Esophagus muscularis mucosa (tissue), 4 donors: ENCODE data around the gene GTF2F2.

ENCODE experiments used
- EP300 ChIP-seq: sonication (generic); formaldehyde crosslinking; IDR thresholded peaks from one replicate; pipeline ENCODE4 v1.6.1; 2017; ENCODE audit warnings: antibody characterized with exemption
- POLR2A ChIP-seq: fragments of 450-650 bp; IDR thresholded peaks from one replicate; pipeline ENCODE4 v1.6.1; 2017; ENCODE audit warnings: antibody characterized with exemption, moderate library complexity, mild to moderate bottlenecking, low read depth
- POLR2AphosphoS5 ChIP-seq, 2 donors: sonication (generic); formaldehyde crosslinking; IDR thresholded peaks; one replicate each; pipeline ENCODE4 v1.6.1; 2017; ENCODE audit warnings: antibody characterized with exemption in 2 of 2
- TF ChIP-seq, protein P1 (sequence below), 3 experiments: fragments of 200-600 bp in 2 of 3; fragments of 450-650 bp in 1 of 3; sonication (generic) in 2 of 3; IDR thresholded peaks; one replicate each; pipeline ENCODE4 v1.5.1; 2017 to 2019; ENCODE audit warnings: antibody characterized with exemption in 3 of 3, mild to moderate bottlenecking in 2 of 3, moderate library complexity in 1 of 3

DNA sequence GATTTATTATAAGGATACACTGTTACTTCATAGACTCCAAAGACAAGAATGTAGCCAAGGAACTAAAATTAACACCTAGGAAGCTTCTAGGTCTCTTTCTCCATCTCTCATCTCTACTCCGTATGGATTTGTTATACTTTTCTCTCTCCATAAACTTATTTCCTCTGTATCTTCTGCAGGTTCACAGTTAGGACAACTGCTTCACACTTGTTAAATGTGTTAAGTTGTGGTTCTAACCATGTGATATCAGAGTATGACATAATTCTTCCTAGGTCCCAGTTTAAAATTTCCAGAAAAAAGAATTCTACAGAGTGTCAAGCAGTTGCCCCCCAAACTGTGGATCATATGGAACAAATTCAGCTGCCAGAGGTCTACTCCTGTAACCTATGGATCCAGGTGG, 42.3 kb upstream of the GTF2F2 start:
- TF ChIP-seq, protein P1, sequence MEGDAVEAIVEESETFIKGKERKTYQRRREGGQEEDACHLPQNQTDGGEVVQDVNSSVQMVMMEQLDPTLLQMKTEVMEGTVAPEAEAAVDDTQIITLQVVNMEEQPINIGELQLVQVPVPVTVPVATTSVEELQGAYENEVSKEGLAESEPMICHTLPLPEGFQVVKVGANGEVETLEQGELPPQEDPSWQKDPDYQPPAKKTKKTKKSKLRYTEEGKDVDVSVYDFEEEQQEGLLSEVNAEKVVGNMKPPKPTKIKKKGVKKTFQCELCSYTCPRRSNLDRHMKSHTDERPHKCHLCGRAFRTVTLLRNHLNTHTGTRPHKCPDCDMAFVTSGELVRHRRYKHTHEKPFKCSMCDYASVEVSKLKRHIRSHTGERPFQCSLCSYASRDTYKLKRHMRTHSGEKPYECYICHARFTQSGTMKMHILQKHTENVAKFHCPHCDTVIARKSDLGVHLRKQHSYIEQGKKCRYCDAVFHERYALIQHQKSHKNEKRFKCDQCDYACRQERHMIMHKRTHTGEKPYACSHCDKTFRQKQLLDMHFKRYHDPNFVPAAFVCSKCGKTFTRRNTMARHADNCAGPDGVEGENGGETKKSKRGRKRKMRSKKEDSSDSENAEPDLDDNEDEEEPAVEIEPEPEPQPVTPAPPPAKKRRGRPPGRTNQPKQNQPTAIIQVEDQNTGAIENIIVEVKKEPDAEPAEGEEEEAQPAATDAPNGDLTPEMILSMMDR (IDR thresholded peaks at IDR 0.05) = no peak
- no peak for TF ChIP-seq EP300
- no peak for TF ChIP-seq POLR2AphosphoS5 (IDR thresholded peaks at IDR 0.05)
- no peak for TF ChIP-seq POLR2A
